Caki2 (cell line): ENCODE results near the gene MAD2L1. TPM values are rescaled to one million over a fixed set of nuclear protein-coding genes. Genes with fewer than 3 reads are reported as not detected.

Experiments
- DNase-seq: peaks from one replicate; pipeline ENCODE4 v3.0.0-alpha.2; 2015; ENCODE audit warnings: low read depth
- in situ Hi-C: cut with HindIII; loops from 2 replicates; pipeline ENCODE4 v1.10.0; 2016; ENCODE audit warnings: low sequenced_read_pairs, low pct_unique_long_range_greater_than_20kb, mixed read lengths
- total RNA-seq: library from RNA; depleted of rRNA; stranded (reverse); fragments of >200 nt; shearing (Covaris generic); gene quantifications from 2 replicates; pipeline ENCODE4 v1.2.3, GENCODE V29; 2014; ENCODE audit warnings: low replicate concordance

Gene MAD2L1
- total RNA-seq, 1 experiment from 2014 or later: 75.1 TPM

GRCh38 chr4:120011725-120012124, 54.9 kb downstream of the MAD2L1 start:
- in situ Hi-C loops: no loop called here
- DNase-seq: no peak

- DNase-seq: no peak
- in situ Hi-C loops: no loop called here
Observed at GRCh38 chr4:120010646-120011045, 56.0 kb downstream of the MAD2L1 start.

GRCh38 chr4:120009731-120010130, 56.9 kb downstream of the MAD2L1 start:
- in situ Hi-C loops: no loop called here

GRCh38 chr4:120008957-120009356, 57.7 kb downstream of the MAD2L1 start:
- in situ Hi-C loops: no loop called here
- DNase-seq: no peak

More at GRCh38 chr4:120009731-120010130, 56.9 kb downstream of the MAD2L1 start:
- DNase-seq: no peak

GRCh38 chr4:120007896-120008436, 58.7 kb downstream of the MAD2L1 start:
- in situ Hi-C loops: no loop called here
- DNase-seq: no peak

- DNase-seq: no peak
- in situ Hi-C loops: no loop called here
Observed at GRCh38 chr4:120007191-120007871, 59.3 kb downstream of the MAD2L1 start.
